Measurements from ENCODE around the gene DLEU7. TPM values are rescaled to one million over a fixed set of nuclear protein-coding genes. Genes with fewer than 3 reads are reported as not detected.

DLEU7 gene
- total RNA-seq, 1 experiment from 2014 or later: not detected

GRCh38 chr13:50797091-50797490 is 46.4 kb downstream of the DLEU7 start:
- Histone ChIP-seq H3K9me3 (ENCODE audit: low read length) (no peaks in the 10 kb centered on the region), H2AFZ (ENCODE audit: low read length) (no peak overlapping the region), H3K36me3 (ENCODE audit: insufficient read depth, low read length) (no peaks in the 10 kb centered on the region), H3K4me3 (ENCODE audit: low read length) (no peak overlapping the region), H3K79me2 (ENCODE audit: low read length) (no peaks in the 10 kb centered on the region), H4K20me1 (ENCODE audit: insufficient read depth, low read depth, low read length) (no peaks in the 10 kb centered on the region), H3K27ac (ENCODE audit: low read length) (no peak overlapping the region), H3K4me2 (ENCODE audit: low read depth, low read length, poor library complexity, severe bottlenecking) (no peak overlapping the region), H3K27me3 (ENCODE audit: low read length) (no peaks in the 10 kb centered on the region), H3K9me2 (replicated peaks; ENCODE audit: insufficient read depth, low read length) (no peaks in the 10 kb centered on the region), H3K9ac (ENCODE audit: low read length) (no peak overlapping the region), H3K4me1 (ENCODE audit: low read length) (peaks cover 23% of the 10 kb centered on the region)
- DNase-seq: no peak

GRCh38 chr13:50796463-50796862 is 47.0 kb downstream of the DLEU7 start:
- H3K4me2 ChIP-seq (ENCODE audit: low read depth, low read length, poor library complexity, severe bottlenecking): no peak overlapping the region
- no peaks in the 10 kb centered on the region for H3K79me2 ChIP-seq (ENCODE audit: low read length)
- H3K27me3 ChIP-seq (ENCODE audit: low read length): no peaks in the 10 kb centered on the region
- H3K4me1 ChIP-seq (ENCODE audit: low read length): peaks cover 23% of the 10 kb centered on the region
- DNase-seq: no peak
- H3K27ac ChIP-seq (ENCODE audit: low read length): no peak overlapping the region
- no peak overlapping the region for H3K9ac ChIP-seq (ENCODE audit: low read length)
- H3K36me3 ChIP-seq (ENCODE audit: insufficient read depth, low read length): no peaks in the 10 kb centered on the region
- no peaks in the 10 kb centered on the region for H3K9me2 ChIP-seq (replicated peaks; ENCODE audit: insufficient read depth, low read length)
- H4K20me1 ChIP-seq (ENCODE audit: insufficient read depth, low read depth, low read length): no peaks in the 10 kb centered on the region
- H2AFZ ChIP-seq (ENCODE audit: low read length): no peak overlapping the region
- no peaks in the 10 kb centered on the region for H3K9me3 ChIP-seq (ENCODE audit: low read length)
- H3K4me3 ChIP-seq (ENCODE audit: low read length): no peak overlapping the region

- Histone ChIP-seq H4K20me1 (ENCODE audit: insufficient read depth, low read depth, low read length) (no peaks in the 10 kb centered on the region), H3K4me2 (ENCODE audit: low read depth, low read length, poor library complexity, severe bottlenecking) (no peak overlapping the region), H3K4me3 (ENCODE audit: low read length) (no peak overlapping the region), H3K4me1 (ENCODE audit: low read length) (peaks cover 3% of the 10 kb centered on the region), H3K27ac (ENCODE audit: low read length) (no peak overlapping the region), H3K9me3 (ENCODE audit: low read length) (no peaks in the 10 kb centered on the region), H2AFZ (ENCODE audit: low read length) (no peak overlapping the region), H3K27me3 (ENCODE audit: low read length) (no peaks in the 10 kb centered on the region), H3K9me2 (replicated peaks; ENCODE audit: insufficient read depth, low read length) (no peaks in the 10 kb centered on the region), H3K9ac (ENCODE audit: low read length) (no peak overlapping the region), H3K79me2 (ENCODE audit: low read length) (no peaks in the 10 kb centered on the region), H3K36me3 (ENCODE audit: insufficient read depth, low read length) (no peaks in the 10 kb centered on the region)
- DNase-seq: no peak
These were observed 49.3 kb downstream of the DLEU7 start for GRCh38 chr13:50794226-50794625.

GRCh38 chr13:50793026-50793425 is 50.5 kb downstream of the DLEU7 start:
- no peak for DNase-seq
- Histone ChIP-seq H3K36me3 (ENCODE audit: insufficient read depth, low read length) (no peaks in the 10 kb centered on the region), H3K9ac (ENCODE audit: low read length) (no peak overlapping the region), H3K4me2 (ENCODE audit: low read depth, low read length, poor library complexity, severe bottlenecking) (no peak overlapping the region), H3K4me1 (ENCODE audit: low read length) (no peaks in the 10 kb centered on the region), H3K27ac (ENCODE audit: low read length) (no peak overlapping the region), H2AFZ (ENCODE audit: low read length) (no peak overlapping the region), H3K9me3 (ENCODE audit: low read length) (no peaks in the 10 kb centered on the region), H4K20me1 (ENCODE audit: insufficient read depth, low read depth, low read length) (no peaks in the 10 kb centered on the region), H3K4me3 (ENCODE audit: low read length) (no peak overlapping the region), H3K79me2 (ENCODE audit: low read length) (no peaks in the 10 kb centered on the region), H3K27me3 (ENCODE audit: low read length) (no peaks in the 10 kb centered on the region), H3K9me2 (replicated peaks; ENCODE audit: insufficient read depth, low read length) (no peaks in the 10 kb centered on the region)

- H2AFZ ChIP-seq (ENCODE audit: low read length): no peak overlapping the region
- no peak overlapping the region for H3K27ac ChIP-seq (ENCODE audit: low read length)
- no peaks in the 10 kb centered on the region for H3K4me1 ChIP-seq (ENCODE audit: low read length)
- DNase-seq: no peak
- H3K27me3 ChIP-seq (ENCODE audit: low read length): no peaks in the 10 kb centered on the region
- no peaks in the 10 kb centered on the region for H3K9me3 ChIP-seq (ENCODE audit: low read length)
- H3K9me2 ChIP-seq (replicated peaks; ENCODE audit: insufficient read depth, low read length): no peaks in the 10 kb centered on the region
- H3K4me3 ChIP-seq (ENCODE audit: low read length): no peak overlapping the region
- no peak overlapping the region for H3K4me2 ChIP-seq (ENCODE audit: low read depth, low read length, poor library complexity, severe bottlenecking)
- no peaks in the 10 kb centered on the region for H3K79me2 ChIP-seq (ENCODE audit: low read length)
- no peaks in the 10 kb centered on the region for H4K20me1 ChIP-seq (ENCODE audit: insufficient read depth, low read depth, low read length)
- H3K36me3 ChIP-seq (ENCODE audit: insufficient read depth, low read length): no peaks in the 10 kb centered on the region
- no peak overlapping the region for H3K9ac ChIP-seq (ENCODE audit: low read length)
These were observed 54.8 kb downstream of the DLEU7 start for GRCh38 chr13:50788551-50789210.

- Histone ChIP-seq H2AFZ (ENCODE audit: low read length) (no peak overlapping the region), H3K36me3 (ENCODE audit: insufficient read depth, low read length) (no peaks in the 10 kb centered on the region), H3K4me1 (ENCODE audit: low read length) (no peaks in the 10 kb centered on the region), H3K4me3 (ENCODE audit: low read length) (no peak overlapping the region), H3K9ac (ENCODE audit: low read length) (no peak overlapping the region), H4K20me1 (ENCODE audit: insufficient read depth, low read depth, low read length) (no peaks in the 10 kb centered on the region), H3K4me2 (ENCODE audit: low read depth, low read length, poor library complexity, severe bottlenecking) (no peak overlapping the region), H3K27ac (ENCODE audit: low read length) (no peak overlapping the region), H3K27me3 (ENCODE audit: low read length) (no peaks in the 10 kb centered on the region), H3K9me3 (ENCODE audit: low read length) (no peaks in the 10 kb centered on the region), H3K9me2 (replicated peaks; ENCODE audit: insufficient read depth, low read length) (no peaks in the 10 kb centered on the region), H3K79me2 (ENCODE audit: low read length) (no peaks in the 10 kb centered on the region)
- DNase-seq: no peak
These were observed 55.9 kb downstream of the DLEU7 start for GRCh38 chr13:50787316-50788195.

- Histone ChIP-seq H4K20me1 (ENCODE audit: insufficient read depth, low read depth, low read length) (no peaks in the 10 kb centered on the region), H2AFZ (ENCODE audit: low read length) (no peak overlapping the region), H3K4me3 (ENCODE audit: low read length) (no peak overlapping the region), H3K9me2 (replicated peaks; ENCODE audit: insufficient read depth, low read length) (no peaks in the 10 kb centered on the region), H3K27ac (ENCODE audit: low read length) (no peak overlapping the region), H3K9ac (ENCODE audit: low read length) (no peak overlapping the region), H3K36me3 (ENCODE audit: insufficient read depth, low read length) (no peaks in the 10 kb centered on the region), H3K4me2 (ENCODE audit: low read depth, low read length, poor library complexity, severe bottlenecking) (no peak overlapping the region), H3K4me1 (ENCODE audit: low read length) (no peaks in the 10 kb centered on the region), H3K27me3 (ENCODE audit: low read length) (0 out of 2 replicates have a peak, but pooled peaks cover 2% of the 10 kb centered on the region), H3K9me3 (ENCODE audit: low read length) (no peaks in the 10 kb centered on the region), H3K79me2 (ENCODE audit: low read length) (no peaks in the 10 kb centered on the region)
- no peak for DNase-seq
These were observed 59.7 kb downstream of the DLEU7 start for GRCh38 chr13:50783717-50784290.

- no peak for DNase-seq
- Histone ChIP-seq H3K79me2 (ENCODE audit: low read length) (no peaks in the 10 kb centered on the region), H2AFZ (ENCODE audit: low read length) (no peak overlapping the region), H3K9me2 (replicated peaks; ENCODE audit: insufficient read depth, low read length) (no peaks in the 10 kb centered on the region), H3K27ac (ENCODE audit: low read length) (no peak overlapping the region), H4K20me1 (ENCODE audit: insufficient read depth, low read depth, low read length) (no peaks in the 10 kb centered on the region), H3K27me3 (ENCODE audit: low read length) (0 out of 2 replicates have a peak, but pooled peaks cover 2% of the 10 kb centered on the region), H3K9me3 (ENCODE audit: low read length) (no peaks in the 10 kb centered on the region), H3K4me3 (ENCODE audit: low read length) (no peak overlapping the region), H3K36me3 (ENCODE audit: insufficient read depth, low read length) (no peaks in the 10 kb centered on the region), H3K9ac (ENCODE audit: low read length) (no peak overlapping the region), H3K4me1 (ENCODE audit: low read length) (no peaks in the 10 kb centered on the region), H3K4me2 (ENCODE audit: low read depth, low read length, poor library complexity, severe bottlenecking) (no peak overlapping the region)
These were observed 60.4 kb downstream of the DLEU7 start for GRCh38 chr13:50783066-50783465.
